Measurements from ENCODE around the gene RET. TPM values are rescaled to one million over a fixed set of nuclear protein-coding genes. Genes with fewer than 3 reads are reported as not detected.

The RET gene
- total RNA-seq, 1 experiment from 2014 or later, result 21.4 TPM

DNA sequence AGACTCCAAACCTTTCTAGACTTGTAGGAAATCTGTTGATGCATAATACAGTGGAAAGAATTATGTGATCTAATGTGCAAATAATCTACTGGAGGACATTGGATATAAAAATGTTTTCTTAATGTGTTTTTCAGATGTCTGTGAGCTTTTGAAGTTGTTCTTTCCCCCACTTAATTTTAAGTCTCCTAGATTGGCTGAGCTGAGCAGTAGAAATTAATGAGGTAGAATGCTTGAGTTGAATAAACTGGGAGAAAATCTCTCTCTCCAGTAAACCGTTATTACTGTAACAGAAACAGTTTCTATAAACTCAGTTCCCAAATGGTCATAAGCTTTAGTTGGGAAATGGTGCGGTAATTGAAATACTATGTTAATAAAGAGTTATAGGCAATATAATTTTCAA is 77.0 kb downstream of the RET start:
- Mint-ChIP-seq H3K4me1 (no peaks in the 10 kb centered on the region), H3K9me3 (peaks cover 1% of the 10 kb centered on the region)
- POLR2A ChIA-PET, result no interaction called here

GRCh38 chr10:43155221-43155620 is 78.4 kb downstream of the RET start:
- no peaks in the 10 kb centered on the region for H3K4me1 Mint-ChIP-seq
- H3K27ac Mint-ChIP-seq, result no peak overlapping the region
- no peak for ATAC-seq
- no peaks in the 10 kb centered on the region for H3K9me3 Mint-ChIP-seq
- CTCF ChIA-PET, result interaction anchor here (0.8 kb wide), 1 partner anchor 101 kb away, joined by 3 read pairs; no protein-coding TSS in a partner anchor
- POLR2A ChIA-PET, result no interaction called here
- no peak for DNase-seq (ENCODE audit: low spot score)
- H3K36me3 Mint-ChIP-seq, result no peaks in the 10 kb centered on the region
- TF ChIP-seq NFATC4 (CRISPR knock-in tag; IDR thresholded peaks at IDR 0.05), result no peak
- no peak for TF ChIP-seq GTF2I (CRISPR knock-in tag; conservative IDR thresholded peaks at IDR 0.05)
- no peak for TF ChIP-seq MAX (CRISPR knock-in tag; IDR thresholded peaks at IDR 0.05)
- H3K27me3 Mint-ChIP-seq (ENCODE audit: low read depth), result no peaks in the 10 kb centered on the region
- no peak overlapping the region for H3K4me3 Mint-ChIP-seq

More for the DNA sequence above, 77.0 kb downstream of the RET start:
- Mint-ChIP-seq H3K27me3 (ENCODE audit: low read depth) (no peaks in the 10 kb centered on the region), H3K4me3 (no peak overlapping the region), H3K36me3 (no peaks in the 10 kb centered on the region), H3K27ac (no peak overlapping the region)
- TF ChIP-seq ZNF121 (CRISPR knock-in tag; IDR thresholded peaks at IDR 0.05) (no peak), ZNF263 (CRISPR knock-in tag; IDR thresholded peaks at IDR 0.05; ENCODE audit: low read depth) (no peak), ERG (CRISPR knock-in tag; IDR thresholded peaks at IDR 0.05) (no peak), ZNF317 (CRISPR knock-in tag; IDR thresholded peaks at IDR 0.05; ENCODE audit: borderline replicate concordance, low read depth) (no peak), TEAD4 (CRISPR knock-in tag; IDR thresholded peaks at IDR 0.05) (no peak), ZMAT4 (CRISPR knock-in tag; IDR thresholded peaks at IDR 0.05) (no peak), ZNF671 (CRISPR knock-in tag; IDR thresholded peaks at IDR 0.05) (no peak)
- TF ChIP-seq, protein P1, sequence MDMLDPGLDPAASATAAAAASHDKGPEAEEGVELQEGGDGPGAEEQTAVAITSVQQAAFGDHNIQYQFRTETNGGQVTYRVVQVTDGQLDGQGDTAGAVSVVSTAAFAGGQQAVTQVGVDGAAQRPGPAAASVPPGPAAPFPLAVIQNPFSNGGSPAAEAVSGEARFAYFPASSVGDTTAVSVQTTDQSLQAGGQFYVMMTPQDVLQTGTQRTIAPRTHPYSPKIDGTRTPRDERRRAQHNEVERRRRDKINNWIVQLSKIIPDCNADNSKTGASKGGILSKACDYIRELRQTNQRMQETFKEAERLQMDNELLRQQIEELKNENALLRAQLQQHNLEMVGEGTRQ (CRISPR knock-in tag; IDR thresholded peaks at IDR 0.05), result no peak
- CTCF ChIA-PET, result interaction anchor here (1.2 to 1.3 kb wide), 2 partner anchors 48 to 67 kb away, joined by 3 to 4 read pairs; no protein-coding TSS in a partner anchor
- no peak for ATAC-seq
- no peak for DNase-seq (ENCODE audit: low spot score)

- CTCF ChIA-PET, result interaction anchor here (1.7 kb wide), 1 partner anchor 49 kb away, joined by 6 read pairs; no protein-coding TSS in a partner anchor
- no peaks in the 10 kb centered on the region for H3K36me3 Mint-ChIP-seq
- TF ChIP-seq PRDM15 (CRISPR knock-in tag; IDR thresholded peaks at IDR 0.05) (no peak), ERG (CRISPR knock-in tag; IDR thresholded peaks at IDR 0.05) (no peak), ZNF532 (CRISPR knock-in tag; IDR thresholded peaks at IDR 0.05; ENCODE audit: borderline replicate concordance) (no peak), TEAD4 (CRISPR knock-in tag; IDR thresholded peaks at IDR 0.05) (no peak)
- TF ChIP-seq, protein P2, sequence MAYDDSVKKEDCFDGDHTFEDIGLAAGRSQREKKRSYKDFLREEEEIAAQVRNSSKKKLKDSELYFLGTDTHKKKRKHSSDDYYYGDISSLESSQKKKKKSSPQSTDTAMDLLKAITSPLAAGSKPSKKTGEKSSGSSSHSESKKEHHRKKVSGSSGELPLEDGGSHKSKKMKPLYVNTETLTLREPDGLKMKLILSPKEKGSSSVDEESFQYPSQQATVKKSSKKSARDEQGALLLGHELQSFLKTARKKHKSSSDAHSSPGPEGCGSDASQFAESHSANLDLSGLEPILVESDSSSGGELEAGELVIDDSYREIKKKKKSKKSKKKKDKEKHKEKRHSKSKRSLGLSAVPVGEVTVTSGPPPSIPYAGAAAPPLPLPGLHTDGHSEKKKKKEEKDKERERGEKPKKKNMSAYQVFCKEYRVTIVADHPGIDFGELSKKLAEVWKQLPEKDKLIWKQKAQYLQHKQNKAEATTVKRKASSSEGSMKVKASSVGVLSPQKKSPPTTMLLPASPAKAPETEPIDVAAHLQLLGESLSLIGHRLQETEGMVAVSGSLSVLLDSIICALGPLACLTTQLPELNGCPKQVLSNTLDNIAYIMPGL (CRISPR knock-in tag; IDR thresholded peaks at IDR 0.05), result no peak
- TF ChIP-seq, protein P3, sequence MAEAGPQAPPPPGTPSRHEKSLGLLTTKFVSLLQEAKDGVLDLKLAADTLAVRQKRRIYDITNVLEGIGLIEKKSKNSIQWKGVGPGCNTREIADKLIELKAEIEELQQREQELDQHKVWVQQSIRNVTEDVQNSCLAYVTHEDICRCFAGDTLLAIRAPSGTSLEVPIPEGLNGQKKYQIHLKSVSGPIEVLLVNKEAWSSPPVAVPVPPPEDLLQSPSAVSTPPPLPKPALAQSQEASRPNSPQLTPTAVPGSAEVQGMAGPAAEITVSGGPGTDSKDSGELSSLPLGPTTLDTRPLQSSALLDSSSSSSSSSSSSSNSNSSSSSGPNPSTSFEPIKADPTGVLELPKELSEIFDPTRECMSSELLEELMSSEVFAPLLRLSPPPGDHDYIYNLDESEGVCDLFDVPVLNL (CRISPR knock-in tag; IDR thresholded peaks at IDR 0.05; ENCODE audit: borderline replicate concordance, low read depth), result no peak
Measured at GRCh38 chr10:43155741-43156140, 78.9 kb downstream of the RET start.

More at GRCh38 chr10:43155741-43156140, 78.9 kb downstream of the RET start:
- Mint-ChIP-seq H3K4me1 (no peaks in the 10 kb centered on the region), H3K27ac (no peak overlapping the region), H3K9me3 (no peaks in the 10 kb centered on the region), H3K27me3 (ENCODE audit: low read depth) (no peaks in the 10 kb centered on the region), H3K4me3 (no peak overlapping the region)
- DNase-seq (ENCODE audit: low spot score), result no peak
- no peak for ATAC-seq
- POLR2A ChIA-PET, result no interaction called here
